ENCODE measurements around the gene CARF. TPM values are rescaled to one million over a fixed set of nuclear protein-coding genes. Genes with fewer than 3 reads are reported as not detected.
"Not testable (repeated sequence)": the region's sequence is repeated elsewhere in the genome, so short reads cannot be mapped to it uniquely, and the experiment has no call there.

CARF gene
- total RNA-seq, 1 donor from 2014 or later = 13.1 TPM

- Mint-ChIP-seq H3K4me3 (ENCODE audit: low read depth) (peak overlapping the region; percentile 100), H3K36me3 (ENCODE audit: insufficient read depth) (peaks cover 14% of the 10 kb centered on the region), H3K4me1 (ENCODE audit: low read depth) (peaks cover 16% of the 10 kb centered on the region), H3K27me3 (no peaks in the 10 kb centered on the region), H3K9me3 (ENCODE audit: low read depth) (peaks cover 7% of the 10 kb centered on the region), H3K27ac (peak overlapping the region; percentile 52)
- DNase-seq (ENCODE audit: low spot score, unreplicated experiment) = no peak
- no peak for TF ChIP-seq CTCF (IDR thresholded peaks at IDR 0.05; ENCODE audit: unreplicated experiment)
These were observed 2.5 kb upstream of the CARF start for GRCh38 chr2:202909394-202910192.

- not testable (repeated sequence) for H3K36me3 Mint-ChIP-seq (ENCODE audit: insufficient read depth); H3K27me3 Mint-ChIP-seq; DNase-seq (ENCODE audit: low spot score, unreplicated experiment); H3K9me3 Mint-ChIP-seq (ENCODE audit: low read depth)
- Mint-ChIP-seq H3K27ac (peak overlapping the region; percentile 52), H3K4me3 (ENCODE audit: low read depth) (peak overlapping the region; percentile 100), H3K4me1 (ENCODE audit: low read depth) (peaks cover 16% of the 10 kb centered on the region)
These were observed 1.8 kb upstream of the CARF start for GRCh38 chr2:202910250-202910649.

GRCh38 chr2:202910698-202911097 is 1.4 kb upstream of the CARF start:
- Mint-ChIP-seq H3K27ac (peak overlapping the region; percentile 41), H3K36me3 (ENCODE audit: insufficient read depth) (peaks cover 5% of the 10 kb centered on the region), H3K4me1 (ENCODE audit: low read depth) (peaks cover 16% of the 10 kb centered on the region), H3K4me3 (ENCODE audit: low read depth) (peak overlapping the region; percentile 100), H3K9me3 (ENCODE audit: low read depth) (peaks cover under 1% of the 10 kb centered on the region), H3K27me3 (no peaks in the 10 kb centered on the region)
- DNase-seq (ENCODE audit: low spot score, unreplicated experiment) = no peak
- TF ChIP-seq CTCF (IDR thresholded peaks at IDR 0.05; ENCODE audit: unreplicated experiment) = no peak

- H3K4me1 Mint-ChIP-seq (ENCODE audit: low read depth) = peaks cover 16% of the 10 kb centered on the region
- no peak for TF ChIP-seq CTCF (IDR thresholded peaks at IDR 0.05; ENCODE audit: unreplicated experiment)
- no peaks in the 10 kb centered on the region for H3K27me3 Mint-ChIP-seq
- no peak for DNase-seq (ENCODE audit: low spot score, unreplicated experiment)
- peak overlapping the region; percentile 100 for H3K4me3 Mint-ChIP-seq (ENCODE audit: low read depth)
- no peaks in the 10 kb centered on the region for H3K9me3 Mint-ChIP-seq (ENCODE audit: low read depth)
- H3K27ac Mint-ChIP-seq = peak overlapping the region; percentile 98
- H3K36me3 Mint-ChIP-seq (ENCODE audit: insufficient read depth) = peaks cover 4% of the 10 kb centered on the region
These were observed 918 bp upstream of the CARF start for GRCh38 chr2:202911203-202911511.

GRCh38 chr2:202912342-202913201 is 497 bp downstream of the CARF start:
- peaks cover 16% of the 10 kb centered on the region for H3K4me1 Mint-ChIP-seq (ENCODE audit: low read depth)

GRCh38 chr2:202918860-202919259 is 6.8 kb downstream of the CARF start:
- Mint-ChIP-seq H3K9me3 (ENCODE audit: low read depth) (peaks cover 3% of the 10 kb centered on the region), H3K27ac (no peak overlapping the region), H3K4me1 (ENCODE audit: low read depth) (no peaks in the 10 kb centered on the region), H3K27me3 (no peaks in the 10 kb centered on the region), H3K36me3 (ENCODE audit: insufficient read depth) (peaks cover 9% of the 10 kb centered on the region), H3K4me3 (ENCODE audit: low read depth) (no peak overlapping the region)
- no peak for TF ChIP-seq CTCF (IDR thresholded peaks at IDR 0.05; ENCODE audit: unreplicated experiment)
- DNase-seq (ENCODE audit: low spot score, unreplicated experiment) = no peak

More at GRCh38 chr2:202912342-202913201, 497 bp downstream of the CARF start:
- H3K27me3 Mint-ChIP-seq; H3K9me3 Mint-ChIP-seq (ENCODE audit: low read depth); DNase-seq (ENCODE audit: low spot score, unreplicated experiment); H3K36me3 Mint-ChIP-seq (ENCODE audit: insufficient read depth): not testable (repeated sequence)
- Mint-ChIP-seq H3K4me3 (ENCODE audit: low read depth) (peak overlapping the region; percentile 100), H3K27ac (peak overlapping the region; percentile 98)
